HEK293T (cell line): ENCODE results near the gene TSPOAP1.

Experiments used
- ARNT ChIP-seq: fragments of 450-650 bp; IDR thresholded peaks from 2 replicates; pipeline ENCODE4 v1.6.1; 2017; ENCODE audit warnings: mild to moderate bottlenecking
- CTBP1 ChIP-seq: fragments of 450-650 bp; IDR thresholded peaks from 2 replicates; pipeline ENCODE4 v1.6.1; 2016; ENCODE audit warnings: borderline replicate concordance
- FOXK2 ChIP-seq: fragments of 450-650 bp; IDR thresholded peaks from 2 replicates; pipeline ENCODE4 v1.6.1; 2016; ENCODE audit warnings: mild to moderate bottlenecking
- FOXM1 ChIP-seq: fragments of 450-650 bp; IDR thresholded peaks from 2 replicates; pipeline ENCODE4 v1.6.1; 2017; ENCODE audit warnings: mild to moderate bottlenecking, borderline replicate concordance
- NFRKB ChIP-seq: fragments of 450-650 bp; IDR thresholded peaks from 2 replicates; pipeline ENCODE4 v1.6.1; 2016; ENCODE audit warnings: mild to moderate bottlenecking, moderate library complexity
- ZNF384 ChIP-seq: fragments of 450-650 bp; IDR thresholded peaks from 2 replicates; pipeline ENCODE4 v1.6.1; 2016

GRCh38 chr17:58262149-58262548, 66.4 kb downstream of the TSPOAP1 start:
- TF ChIP-seq NFRKB: no peak
- TF ChIP-seq FOXK2: no peak
- TF ChIP-seq ZNF384: no peak
- no peak for TF ChIP-seq FOXM1
- no peak for TF ChIP-seq CTBP1
- no peak for TF ChIP-seq ARNT
